HepG2 (cell line): ENCODE results near the gene FAM131A. TPM values are rescaled to one million over a fixed set of nuclear protein-coding genes. Genes with fewer than 3 reads are reported as not detected.

ENCODE experiments used
- BHLHE40 ChIP-seq: IDR thresholded peaks from 2 replicates; pipeline ENCODE4 v1.6.1; 2011; ENCODE audit warnings: low read length, improper control_type of control experiment
- FOSL2 ChIP-seq: sonication (generic); formaldehyde crosslinking; IDR thresholded peaks from 2 replicates; pipeline ENCODE4 v1.4.0; 2020; ENCODE audit warnings: missing genetic modification reagents
- GPN1 ChIP-seq: sonication (generic); formaldehyde crosslinking; IDR thresholded peaks from 2 replicates; pipeline ENCODE4 v1.5.1; 2020; ENCODE audit warnings: missing genetic modification reagents, borderline replicate concordance
- GZF1 ChIP-seq: sonication (generic); formaldehyde crosslinking; IDR thresholded peaks from 2 replicates; pipeline ENCODE4 v1.5.1; 2020; ENCODE audit warnings: mild to moderate bottlenecking, missing genetic modification reagents
- KLF12 ChIP-seq: sonication (generic); formaldehyde crosslinking; IDR thresholded peaks from 2 replicates; pipeline ENCODE4 v1.4.0; 2020; ENCODE audit warnings: missing genetic modification reagents, borderline replicate concordance
- LCORL ChIP-seq, 2 experiments: fragments of 450-650 bp in 1 of 2; sonication (generic) in 1 of 2; formaldehyde crosslinking in 1 of 2; IDR thresholded peaks; 2 replicates each; pipeline versions ENCODE4 v1.5.0 to v1.6.1; 2017 to 2020; ENCODE audit warnings: antibody characterized with exemption in 1 of 2, missing genetic modification reagents in 1 of 2
- SALL2 ChIP-seq: sonication (generic); formaldehyde crosslinking; IDR thresholded peaks from 2 replicates; pipeline ENCODE4 v1.8.1; 2023; ENCODE audit warnings: mild to moderate bottlenecking, missing genetic modification reagents, inconsistent platforms
- TFE3 ChIP-seq: IDR thresholded peaks from 2 replicates; pipeline ENCODE4 v1.6.1; 2016
- ZBTB40 ChIP-seq, 2 experiments: fragments of 450-650 bp in 1 of 2; sonication (generic) in 1 of 2; formaldehyde crosslinking in 1 of 2; IDR thresholded peaks; 2 replicates each; pipeline versions ENCODE4 v1.6.1 to v1.8.0; 2016 to 2022; ENCODE audit warnings: antibody characterized with exemption in 1 of 2, mild to moderate bottlenecking in 1 of 2, missing genetic modification reagents in 1 of 2
- ZMYM3 ChIP-seq: sonication (generic); formaldehyde crosslinking; IDR thresholded peaks from 2 replicates; pipeline ENCODE4 v1.5.1; 2020; ENCODE audit warnings: mild to moderate bottlenecking, missing genetic modification reagents
- ZNF572 ChIP-seq: sonication (generic); formaldehyde crosslinking; IDR thresholded peaks from 2 replicates; pipeline ENCODE4 v1.5.1; 2020; ENCODE audit warnings: mild to moderate bottlenecking, missing genetic modification reagents
- ZNF703 ChIP-seq: sonication (generic); formaldehyde crosslinking; IDR thresholded peaks from 2 replicates; pipeline ENCODE4 v1.5.1; 2020; ENCODE audit warnings: missing genetic modification reagents, mild to moderate bottlenecking, moderate library complexity, borderline replicate concordance
- ZNF781 ChIP-seq: sonication (generic); formaldehyde crosslinking; IDR thresholded peaks from 2 replicates; pipeline ENCODE4 v1.5.1; 2020; ENCODE audit warnings: borderline replicate concordance, mild to moderate bottlenecking, missing genetic modification reagents; ENCODE audit errors: not compliant biosample characterization
- ZSCAN21 ChIP-seq: sonication (generic); formaldehyde crosslinking; IDR thresholded peaks from 2 replicates; pipeline ENCODE4 v1.8.0; 2022; ENCODE audit warnings: mild to moderate bottlenecking, missing genetic modification reagents, moderate library complexity, borderline replicate concordance
- polyA plus RNA-seq, 8 experiments: library from polyadenylated mRNA; depleted of rRNA in 3 of 8; stranded (reverse) in 7 of 8; unstranded in 1 of 8; fragments of >200 nt; fragmentation: Illumina TruSeq in 4 of 8; extraction: Trizol in 4 of 8; gene quantifications; 2 replicates each; pipeline versions ENCODE4 v1.2.1 to v1.2.3, GENCODE V29; 2011 to 2016; ENCODE audit warnings: low read depth in 4 of 8, missing spikeins in 1 of 8, mixed read lengths in 1 of 8; ENCODE audit not compliant: insufficient read depth in 1 of 8
- total RNA-seq, 5 experiments: library from RNA; depleted of rRNA; stranded (reverse); fragments of >200 nt; fragmentation: Illumina TruSeq; extraction: Trizol; gene quantifications; 2 replicates each; pipeline ENCODE4 v1.2.3, GENCODE V29; 2016; ENCODE audit warnings: low read depth in 1 of 5
- TF ChIP-seq, protein P1 (sequence below): sonication (generic); formaldehyde crosslinking; conservative IDR thresholded peaks from 2 replicates; pipeline ENCODE4 v1.8.0; 2022; ENCODE audit warnings: mild to moderate bottlenecking, moderate library complexity, missing genetic modification reagents

The FAM131A gene
- total and polyA plus RNA-seq, 2 of the 13 experiments (the other 11 are each of a cell fraction or from before 2014, with no cell fraction given), result 9.2 to 9.3 TPM

DNA sequence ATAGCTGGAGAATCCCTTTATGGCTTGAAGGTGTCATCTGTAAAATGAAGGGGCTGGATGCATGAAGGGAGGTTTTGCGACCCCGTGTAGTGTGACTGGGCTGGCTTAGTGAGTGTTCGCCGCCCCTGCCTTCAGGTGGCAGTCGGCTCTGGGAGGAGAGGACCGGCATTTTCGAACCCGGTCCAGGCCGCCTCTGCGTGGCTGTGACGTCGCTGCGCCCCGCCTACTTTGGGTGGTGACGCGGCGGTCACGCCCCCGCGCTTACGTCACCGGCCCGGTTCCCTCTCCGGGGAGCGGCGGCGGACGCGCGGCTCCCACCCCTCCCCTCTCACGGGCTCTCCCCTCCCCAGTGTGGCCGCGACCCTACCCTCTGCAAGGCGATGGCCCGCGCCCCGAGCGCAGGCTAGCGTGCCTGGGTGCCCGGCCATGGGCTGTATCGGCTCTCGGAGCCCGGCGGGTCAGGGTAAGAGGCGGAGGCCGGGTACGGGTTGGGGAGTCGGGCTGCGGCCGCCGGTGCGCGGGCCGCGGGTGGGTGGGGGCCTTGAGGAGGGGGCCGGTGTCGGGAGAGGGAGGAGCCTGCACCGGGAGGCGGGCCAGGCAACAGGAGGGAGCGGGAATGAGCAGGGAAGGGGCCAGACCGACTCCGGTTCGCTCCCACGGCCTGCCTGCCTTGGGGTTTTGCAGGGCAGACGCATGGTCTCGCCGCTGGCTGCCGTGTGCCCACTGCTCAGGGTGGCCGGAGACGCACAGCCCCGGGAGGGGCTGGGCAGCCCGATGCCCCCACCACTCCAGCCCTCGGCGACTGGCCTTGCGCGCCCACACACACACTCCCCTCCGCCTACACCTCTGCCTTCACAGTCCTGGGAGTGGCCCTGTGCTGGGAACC lies 1.5 kb upstream of the FAM131A start (continued):
- no peak for TF ChIP-seq ZBTB40 (IDR thresholded peaks at IDR 0.05)
- TF ChIP-seq ZBTB40 (CRISPR knock-in tag; IDR thresholded peaks at IDR 0.05), result peak; percentile 62; the same call in 1 of the 2 replicates
- TF ChIP-seq ZNF572 (CRISPR knock-in tag), result no peak
- TF ChIP-seq FOSL2 (CRISPR knock-in tag), result peak; percentile 60; the same call in 1 of the 2 replicates
- no peak for TF ChIP-seq SALL2 (CRISPR knock-in tag)
- peak; percentile 4; the same call in 1 of the 2 replicates for TF ChIP-seq ZMYM3 (CRISPR knock-in tag)
- no peak for TF ChIP-seq BHLHE40
- no peak for TF ChIP-seq ZNF703
- TF ChIP-seq TFE3 (CRISPR knock-in tag), result no peak
- no peak for TF ChIP-seq KLF12
- TF ChIP-seq, protein P1, sequence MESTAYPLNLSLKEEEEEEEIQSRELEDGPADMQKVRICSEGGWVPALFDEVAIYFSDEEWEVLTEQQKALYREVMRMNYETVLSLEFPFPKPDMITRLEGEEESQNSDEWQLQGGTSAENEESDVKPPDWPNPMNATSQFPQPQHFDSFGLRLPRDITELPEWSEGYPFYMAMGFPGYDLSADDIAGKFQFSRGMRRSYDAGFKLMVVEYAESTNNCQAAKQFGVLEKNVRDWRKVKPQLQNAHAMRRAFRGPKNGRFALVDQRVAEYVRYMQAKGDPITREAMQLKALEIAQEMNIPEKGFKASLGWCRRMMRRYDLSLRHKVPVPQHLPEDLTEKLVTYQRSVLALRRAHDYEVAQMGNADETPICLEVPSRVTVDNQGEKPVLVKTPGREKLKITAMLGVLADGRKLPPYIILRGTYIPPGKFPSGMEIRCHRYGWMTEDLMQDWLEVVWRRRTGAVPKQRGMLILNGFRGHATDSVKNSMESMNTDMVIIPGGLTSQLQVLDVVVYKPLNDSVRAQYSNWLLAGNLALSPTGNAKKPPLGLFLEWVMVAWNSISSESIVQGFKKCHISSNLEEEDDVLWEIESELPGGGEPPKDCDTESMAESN (CRISPR knock-in tag), result peak; percentile 71; the same call in 1 of the 2 replicates
- TF ChIP-seq LCORL (IDR thresholded peaks at IDR 0.05), result no peak
- TF ChIP-seq LCORL (CRISPR knock-in tag; IDR thresholded peaks at IDR 0.05), result peak; percentile 33; the same call in 1 of the 2 replicates
- peak; percentile 70 for TF ChIP-seq ZSCAN21 (CRISPR knock-in tag)
- TF ChIP-seq ZNF781 (CRISPR knock-in tag), result no peak
- TF ChIP-seq GZF1 (CRISPR knock-in tag), result 0 out of 2 replicates have a peak, but pooled peaks have one; percentile 18
- no peak for TF ChIP-seq GPN1 (CRISPR knock-in tag)
